CD4-positive, alpha-beta T cell treated with Interferon alpha-2 for 1 hour (primary cell): ENCODE measurements around the gene USP47.
"Not testable (repeated sequence)": the region's sequence is repeated elsewhere in the genome, so short reads cannot be mapped to it uniquely, and the experiment has no call there.

Experiments
- DNase-seq, 2 donors: peaks; one replicate each; pipeline ENCODE4 v3.0.0-alpha.2; 2020 to 2022

Gene USP47

GRCh38 chr11:11826260-11826659 lies 15.5 kb upstream of the USP47 start:
- DNase-seq, result no peak

- no peak for DNase-seq
Observed at GRCh38 chr11:11827272-11827671, 14.5 kb upstream of the USP47 start.

- DNase-seq, result not testable (repeated sequence)
Observed at GRCh38 chr11:11831406-11831805, 10.4 kb upstream of the USP47 start.

GRCh38 chr11:11836676-11837231 lies 5.0 kb upstream of the USP47 start:
- no peak for DNase-seq

GRCh38 chr11:11839718-11840117 lies 2.1 kb upstream of the USP47 start:
- no peak for DNase-seq

- DNase-seq, result no peak
Observed at GRCh38 chr11:11841116-11841722, 553 bp upstream of the USP47 start.

- peak; percentile 61 to 75 for DNase-seq
Observed at GRCh38 chr11:11842421-11843008, 743 bp downstream of the USP47 start.

GRCh38 chr11:11843211-11843621 lies 1.4 kb downstream of the USP47 start:
- peak; percentile 10 to 76 for DNase-seq

GRCh38 chr11:11843642-11844041 lies 1.9 kb downstream of the USP47 start:
- no peak for DNase-seq

- no peak for DNase-seq
Observed at GRCh38 chr11:11844272-11844671, 2.5 kb downstream of the USP47 start.

- DNase-seq, result no peak
Observed at GRCh38 chr11:11845071-11845470, 3.3 kb downstream of the USP47 start.

- no peak for DNase-seq
Observed at GRCh38 chr11:11845551-11845950, 3.8 kb downstream of the USP47 start.

GRCh38 chr11:11847082-11847481 lies 5.3 kb downstream of the USP47 start:
- no peak for DNase-seq

GRCh38 chr11:11848891-11849746 lies 7.3 kb downstream of the USP47 start:
- DNase-seq, result peak; percentile 63 to 80

- no peak for DNase-seq
Observed at GRCh38 chr11:11850668-11851067, 8.9 kb downstream of the USP47 start.

GRCh38 chr11:11856638-11857037 lies 14.9 kb downstream of the USP47 start:
- peak in 1 of 2 donors; percentile 52 for DNase-seq

GRCh38 chr11:11857769-11858168 lies 16.0 kb downstream of the USP47 start:
- peak in 1 of 2 donors; percentile 72 for DNase-seq

- DNase-seq, result no peak
Observed at GRCh38 chr11:11858676-11859075, 16.9 kb downstream of the USP47 start.

- no peak for DNase-seq
Observed at GRCh38 chr11:11860103-11860979, 18.6 kb downstream of the USP47 start.

- no peak for DNase-seq
Observed at GRCh38 chr11:11862999-11863398, 21.2 kb downstream of the USP47 start.

GRCh38 chr11:11864332-11864731 lies 22.6 kb downstream of the USP47 start:
- DNase-seq, result no peak

GRCh38 chr11:11864803-11865202 lies 23.0 kb downstream of the USP47 start:
- peak in 1 of 2 donors; percentile 22 for DNase-seq

GRCh38 chr11:11865449-11865848 lies 23.7 kb downstream of the USP47 start:
- DNase-seq, result no peak
